COR-L47 (cell line): ENCODE data around the gene SAP25.
"Not testable (repeated sequence)": the region's sequence is repeated elsewhere in the genome, so short reads cannot be mapped to it uniquely, and the experiment has no call there.

Experiments
- DNase-seq: peaks from one replicate; lab custom pipeline; 2025; lab: John Stamatoyannopoulos, UW

Gene SAP25

GRCh38 chr7:100561491-100562194 lies 12.1 kb downstream of the SAP25 start:
- DNase-seq: no peak

GRCh38 chr7:100559127-100559526 lies 14.6 kb downstream of the SAP25 start:
- DNase-seq: no peak

DNA sequence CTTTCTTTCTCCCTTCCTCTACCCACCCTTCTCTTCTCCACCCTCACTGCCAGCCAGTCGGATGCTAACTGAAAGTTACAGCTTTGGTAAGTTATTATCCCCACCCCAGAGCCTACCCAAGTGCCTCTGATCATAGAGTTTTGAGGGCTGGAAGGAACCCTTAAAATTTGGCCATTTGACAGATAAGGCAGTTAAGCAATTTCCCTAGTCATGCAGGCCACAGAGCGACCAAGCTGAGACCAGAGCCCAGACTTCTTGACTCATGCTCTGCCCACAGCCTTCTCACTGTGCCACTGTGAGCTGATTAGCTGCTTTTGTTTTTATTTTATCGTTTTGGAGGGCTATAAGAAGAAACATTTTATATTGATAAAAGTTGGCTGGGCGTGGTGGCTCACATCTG lies 17.2 kb downstream of the SAP25 start:
- no peak for DNase-seq

GRCh38 chr7:100555701-100556100 lies 18.0 kb downstream of the SAP25 start:
- no peak for DNase-seq

- DNase-seq: no peak
These were observed 20.7 kb downstream of the SAP25 start for GRCh38 chr7:100553032-100553431.

- no peak for DNase-seq
These were observed 21.2 kb downstream of the SAP25 start for GRCh38 chr7:100552532-100552931.

GRCh38 chr7:100548446-100548845 lies 25.3 kb downstream of the SAP25 start:
- DNase-seq: not testable (repeated sequence)

- DNase-seq: peak; percentile 60
These were observed 25.8 kb downstream of the SAP25 start for GRCh38 chr7:100547872-100548271.

DNA sequence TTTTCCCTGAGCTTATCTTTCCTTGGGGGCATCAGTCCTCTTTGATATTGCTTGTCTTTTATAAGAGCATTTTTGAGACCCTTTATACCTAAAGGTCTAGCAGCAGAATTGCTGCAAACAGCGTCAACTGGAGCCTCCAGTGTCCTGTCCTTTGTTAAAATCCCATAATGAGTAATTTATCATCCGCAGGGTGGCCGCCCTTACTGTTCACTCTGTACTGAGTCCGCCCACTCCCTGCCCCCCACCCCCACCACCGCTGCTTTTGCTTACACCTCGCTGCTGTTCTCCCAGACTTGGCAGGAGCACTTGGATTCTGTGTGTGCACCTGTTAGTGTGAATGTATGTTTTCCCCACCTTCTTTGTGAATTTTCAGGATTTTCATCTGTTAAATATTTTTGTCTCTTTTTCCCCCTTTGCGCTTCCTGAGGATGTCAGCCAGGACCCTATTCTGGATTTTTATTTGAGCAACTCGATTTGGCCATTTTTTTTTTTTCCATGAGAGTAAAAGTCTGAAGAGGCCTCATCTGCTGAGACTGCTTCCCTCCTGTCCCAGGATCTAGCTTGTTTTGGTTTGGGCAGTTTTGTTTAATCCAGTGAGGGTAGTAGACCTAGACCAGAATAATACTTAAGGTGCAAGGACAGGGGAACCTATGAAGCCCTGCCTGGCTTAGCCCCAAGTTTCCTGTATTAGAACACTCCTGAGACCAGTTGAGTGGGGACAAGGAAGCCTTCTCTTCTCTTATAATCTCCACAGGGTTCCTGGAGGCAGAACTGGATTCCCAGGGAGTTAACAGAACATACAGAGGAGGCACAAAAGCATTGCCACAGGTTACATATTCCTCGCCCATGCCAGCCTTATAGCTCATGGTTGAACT lies 26.5 kb downstream of the SAP25 start:
- DNase-seq: peak; percentile 82

- peak; percentile 44 for DNase-seq
These were observed 27.4 kb downstream of the SAP25 start for GRCh38 chr7:100546129-100546925.

- DNase-seq: peak; percentile 25
These were observed 28.2 kb downstream of the SAP25 start for GRCh38 chr7:100545360-100546128.

- no peak for DNase-seq
These were observed 28.7 kb downstream of the SAP25 start for GRCh38 chr7:100544967-100545359.

DNA sequence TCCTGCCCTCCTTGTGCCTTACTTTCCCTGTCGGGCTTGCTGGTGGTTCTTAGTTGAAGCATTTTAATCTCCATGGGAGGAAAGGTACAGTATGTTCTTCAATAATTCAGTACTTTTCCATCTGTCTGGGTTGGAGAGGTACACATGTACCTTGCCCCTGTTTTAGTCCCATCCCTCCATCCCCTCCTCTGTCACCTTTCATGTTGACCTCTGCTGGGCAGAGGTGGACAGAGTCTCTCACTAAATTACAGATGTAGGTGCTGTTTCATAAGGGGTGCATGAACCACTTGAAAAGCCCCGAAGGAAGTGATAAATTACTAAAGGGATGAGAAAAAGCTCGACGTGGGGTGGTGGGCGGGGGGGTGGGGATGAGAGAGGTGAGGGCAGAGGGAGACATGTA lies 29.3 kb downstream of the SAP25 start:
- DNase-seq: no peak

GRCh38 chr7:100543586-100543985 lies 30.1 kb downstream of the SAP25 start:
- DNase-seq: no peak

DNA sequence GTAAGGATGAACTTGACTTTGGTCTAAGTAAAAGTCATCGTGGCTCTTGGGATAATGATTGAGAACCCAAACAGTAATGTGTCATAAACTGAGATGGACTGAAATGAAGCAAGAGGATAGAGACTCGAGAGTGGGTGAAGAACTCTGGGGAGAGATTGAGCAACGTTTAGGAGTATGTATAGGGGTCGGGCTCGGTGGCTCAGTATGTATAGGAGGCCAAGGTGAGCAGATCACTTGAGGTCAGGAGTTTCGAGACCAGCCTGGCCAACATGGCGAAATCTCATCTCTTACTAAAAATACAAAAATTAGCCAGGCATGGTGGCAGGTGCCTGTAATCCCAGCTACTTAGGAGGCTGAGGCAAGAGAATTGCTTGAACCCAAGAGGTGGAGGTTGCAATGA lies 32.4 kb downstream of the SAP25 start:
- not testable (repeated sequence) for DNase-seq

DNA sequence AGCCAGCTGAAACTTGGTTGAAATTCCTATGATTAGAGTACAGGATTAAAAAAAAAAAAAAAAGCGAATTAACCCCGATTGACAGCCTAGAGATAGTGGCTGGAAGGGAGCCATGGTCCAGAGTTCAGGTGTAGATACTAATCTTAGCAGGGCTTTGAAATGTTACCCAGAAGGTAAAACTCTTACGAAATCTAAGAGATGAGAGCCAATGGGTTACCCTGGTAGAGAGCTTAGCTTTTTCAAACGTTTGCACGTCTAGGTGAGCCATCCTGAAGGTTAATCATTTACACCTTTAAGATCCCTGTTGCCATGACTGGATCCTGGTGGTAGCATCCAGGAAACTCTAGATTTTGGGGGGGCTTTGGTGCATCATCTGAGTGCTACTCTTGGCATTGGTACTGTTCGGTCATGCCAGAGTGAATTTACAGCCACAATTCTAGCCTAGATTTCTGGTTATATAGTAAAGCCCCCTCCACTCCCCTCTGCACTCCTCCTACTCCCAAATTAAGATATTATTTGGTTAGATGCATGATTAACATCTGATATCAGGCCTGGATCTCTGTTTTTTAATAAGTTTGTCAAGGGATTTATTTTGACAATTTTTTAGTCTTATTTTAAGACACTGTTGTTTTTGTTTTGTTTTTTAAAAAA lies 33.5 kb downstream of the SAP25 start:
- no peak for DNase-seq

DNA sequence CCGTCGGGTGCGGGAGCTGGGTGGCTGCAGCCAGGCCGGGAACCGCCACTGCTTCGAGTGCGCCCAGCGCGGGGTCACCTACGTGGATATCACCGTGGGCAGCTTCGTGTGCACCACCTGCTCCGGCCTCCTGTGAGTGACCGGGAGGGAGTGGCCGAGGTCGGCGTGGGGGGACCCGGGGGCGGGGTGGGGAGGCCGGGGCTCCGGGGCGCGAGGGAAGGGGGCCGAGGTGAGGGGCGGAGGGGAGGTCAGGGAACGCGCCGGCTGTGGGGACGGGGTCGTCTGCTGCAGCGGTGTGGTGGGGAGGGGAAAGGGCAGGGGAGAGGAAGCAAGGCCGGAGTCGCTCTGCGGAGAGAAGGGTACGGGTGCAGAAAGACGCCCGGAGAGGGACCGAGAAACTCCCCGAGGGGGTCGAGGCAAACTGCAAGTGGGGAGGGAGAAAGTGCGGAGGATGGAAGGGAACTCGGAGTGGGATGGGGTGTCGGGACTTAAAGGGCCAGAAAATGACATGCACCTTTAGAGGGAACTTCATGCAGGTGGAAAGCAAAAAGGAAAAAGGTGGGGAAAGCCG lies 34.2 kb downstream of the SAP25 start:
- peak; percentile 24 for DNase-seq

GRCh38 chr7:100538654-100539435 lies 34.9 kb downstream of the SAP25 start, which contains the start of gene AGFG2:
AGFG2 (plus strand) TSS chr7:100539203; CDS start chr7:100539347, 144 bp downstream.
- peak; percentile 100 for DNase-seq

GRCh38 chr7:100538348-100538653 lies 35.4 kb downstream of the SAP25 start:
- no peak for DNase-seq

DNA sequence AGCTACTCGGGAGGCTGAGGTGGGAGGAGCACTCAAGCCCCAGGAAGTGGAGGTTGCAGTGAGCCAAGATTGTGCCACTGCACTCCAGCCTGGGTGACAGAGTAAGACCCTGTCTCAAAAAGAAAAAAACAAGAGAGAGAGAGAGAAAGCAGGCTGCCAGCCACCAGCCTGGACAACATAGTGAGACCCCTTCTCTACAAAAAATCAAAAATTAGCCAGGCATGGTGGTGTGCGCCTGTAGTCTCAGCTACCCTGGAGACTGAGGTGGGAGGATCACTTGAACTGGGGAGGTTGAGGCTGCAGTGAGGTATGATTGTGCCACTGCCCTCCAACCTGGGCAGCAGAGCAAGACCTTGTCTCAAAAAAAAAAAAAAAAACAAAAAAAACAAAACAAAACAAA lies 37.0 kb downstream of the SAP25 start:
- DNase-seq: not testable (repeated sequence)
